Coronary artery (tissue), 2 donors: Measurements from ENCODE around the gene ACTR1B.

Source experiments
- DNase-seq: peaks from one replicate; pipeline ENCODE4 v3.0.0-alpha.2; 2017; ENCODE audit warnings: low spot score
- H3K27ac ChIP-seq, 2 donors: fragments of 200-600 bp; sonication (generic); one replicate each; pipeline ENCODE4 v1.5.1; 2016 to 2019
- H3K4me3 ChIP-seq: fragments of 200-600 bp; sonication (generic); 2 replicates; pipeline ENCODE4 v1.5.1; 2016; ENCODE audit warnings: mild to moderate bottlenecking, moderate library complexity
- CTCF ChIP-seq: fragments of 200-600 bp; sonication (generic); IDR thresholded peaks from one replicate; pipeline ENCODE4 v1.5.1; 2019; ENCODE audit warnings: antibody characterized with exemption

Gene ACTR1B

DNA sequence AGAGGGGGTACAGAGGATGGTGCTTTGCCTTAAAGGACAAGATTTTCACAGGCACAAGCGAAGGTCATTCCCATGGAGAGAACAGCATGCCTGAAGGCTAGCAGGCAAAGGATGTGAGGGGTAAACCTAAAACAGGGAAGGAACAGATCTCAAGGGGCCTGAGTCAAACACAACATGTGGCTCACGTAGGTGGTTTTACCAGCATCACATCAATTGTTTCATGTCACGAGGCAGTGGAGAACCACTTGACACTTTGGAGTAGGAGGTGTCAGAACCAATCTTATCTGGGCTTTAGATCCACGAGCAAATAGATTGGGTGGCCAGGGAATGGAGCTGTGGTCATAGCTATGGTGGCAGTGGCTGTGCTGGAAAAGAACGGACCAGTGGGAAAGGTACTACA lies 9.5 kb downstream of the ACTR1B start:
- Histone ChIP-seq H3K27ac (no peak overlapping the region), H3K4me3 (no peak overlapping the region)
- DNase-seq, result peak; percentile 26
- TF ChIP-seq CTCF, result no peak

GRCh38 chr2:97653874-97654273 lies 10.0 kb downstream of the ACTR1B start:
- DNase-seq, result peak; percentile 2
- Histone ChIP-seq H3K27ac (no peak overlapping the region), H3K4me3 (no peak overlapping the region)
- no peak for TF ChIP-seq CTCF

DNA sequence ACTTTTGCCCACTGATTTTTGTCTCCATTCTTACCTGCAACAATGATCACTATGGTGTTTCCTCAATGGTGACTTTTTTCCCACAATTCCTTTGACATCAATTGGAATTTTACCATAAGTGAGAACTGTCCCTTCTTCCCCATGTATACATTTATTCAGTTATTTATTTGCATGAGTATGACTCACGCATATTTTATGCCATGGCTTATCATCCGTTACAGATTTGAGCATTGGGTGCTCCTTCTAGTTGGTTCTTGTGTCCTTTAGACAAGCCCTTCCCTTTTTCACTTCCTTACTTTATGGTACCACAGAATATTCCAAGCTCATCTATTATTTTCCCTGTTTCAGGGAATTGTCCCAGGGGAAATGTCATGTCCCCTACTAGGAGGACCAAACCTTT lies 10.4 kb downstream of the ACTR1B start:
- Histone ChIP-seq H3K4me3 (no peak overlapping the region), H3K27ac (no peak overlapping the region)
- TF ChIP-seq CTCF, result no peak
- no peak for DNase-seq

DNA sequence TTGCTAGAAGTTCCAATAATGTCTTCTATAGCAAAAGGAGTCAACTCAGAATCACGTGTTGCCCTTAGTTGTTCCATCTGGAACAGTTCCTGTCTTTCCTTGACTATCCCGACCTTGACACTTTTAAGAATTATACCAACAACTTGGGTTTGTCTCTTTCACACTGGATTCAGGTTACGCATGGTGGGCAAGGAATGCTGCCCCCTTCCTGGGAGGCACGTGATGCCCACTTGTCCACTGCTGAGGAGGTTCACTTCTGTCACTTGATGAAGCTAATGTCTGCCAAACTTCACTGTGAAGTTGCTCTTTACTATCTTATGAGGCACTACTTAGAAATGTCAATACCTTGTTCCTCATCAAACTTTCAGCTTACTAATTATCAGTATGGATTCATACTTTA lies 12.7 kb downstream of the ACTR1B start:
- no peak for TF ChIP-seq CTCF
- H3K27ac ChIP-seq, result no peak overlapping the region
- no peak overlapping the region for H3K4me3 ChIP-seq
- peak; percentile 12 for DNase-seq

DNA sequence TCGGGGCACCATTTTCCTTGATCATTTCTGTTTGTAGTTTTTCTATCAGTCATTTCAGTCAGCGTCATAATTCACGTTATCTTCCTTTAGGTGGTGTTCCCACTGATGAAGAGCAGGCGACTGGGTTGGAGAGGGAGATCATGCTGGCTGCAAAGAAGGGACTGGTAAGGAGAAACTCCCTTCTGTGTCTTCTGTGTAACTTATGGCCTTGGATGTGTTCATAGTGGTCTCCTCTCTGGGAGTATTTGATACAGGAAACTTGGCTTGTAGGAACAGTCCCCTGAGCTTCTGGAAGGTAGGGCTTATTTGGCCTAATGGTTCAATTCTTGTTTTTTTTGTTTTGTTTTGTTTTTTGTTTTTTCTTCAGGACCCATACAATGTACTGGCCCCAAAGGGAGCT lies 16.9 kb downstream of the ACTR1B start:
- Histone ChIP-seq H3K4me3 (peak overlapping the region; percentile 93), H3K27ac (no peak overlapping the region)
- no peak for TF ChIP-seq CTCF
- DNase-seq, result no peak

- TF ChIP-seq CTCF, result peak; percentile 14
- peak; percentile 99 for DNase-seq
These were observed 17.9 kb downstream of the ACTR1B start, which contains the start of gene COX5B for GRCh38 chr2:97645695-97646629. TSS of gene COX5B (plus strand) at chr2:97646062. CDS start at chr2:97646087, 25 bp downstream.

More at GRCh38 chr2:97645695-97646629, 17.9 kb downstream of the ACTR1B start, which contains the start of gene COX5B:
- H3K4me3 ChIP-seq, result peak within 1 kb of the TSS; percentile 93
- peak within 1 kb of the TSS; percentile 90 to 92 for H3K27ac ChIP-seq
